Endothelial cell of umbilical vein (primary cell): ENCODE data around the gene CHID1. TPM values are rescaled to one million over a fixed set of nuclear protein-coding genes. Genes with fewer than 3 reads are reported as not detected.

Experiments used
- BruUV-seq: library from RNA; stranded (reverse); fragments of 400-500 nt; replicated peaks from 2 replicates; lab custom pipeline; 2021; lab: Mats Ljungman, UMichigan
- CTCF ChIA-PET: fragments of 300-600, 350-600 bp; sonication (Branson Sonifier 250); formaldehyde crosslinking; loops from one replicate; lab custom pipeline; 2021; ENCODE audit warnings: antibody characterized with exemption, inconsistent platforms; lab: Charles Lee
- POLR2A ChIA-PET: fragments of 300-600, 350-600 bp; sonication (Branson Sonifier 250); formaldehyde crosslinking; loops from one replicate; lab custom pipeline; 2021; ENCODE audit warnings: antibody characterized with exemption, inconsistent platforms; lab: Charles Lee
- DNase-seq: peaks from one replicate; pipeline ENCODE4 v3.0.0-alpha.2; 2011; ENCODE audit warnings: low read depth, low spot score
- FAIRE-seq: peaks from 2 replicates; lab custom pipeline; 2011; peaks lifted over from hg19 to GRCh38; lab: Jason Lieb, UNC
- H2AFZ ChIP-seq: 2 replicates; pipeline ENCODE4 v1.6.0; 2012; ENCODE audit warnings: low read depth, low read length, control low read depth, inconsistent platforms
- H3K27ac ChIP-seq: 2 replicates; pipeline ENCODE4 v1.5.1; 2011; ENCODE audit warnings: low read depth, mild to moderate bottlenecking, control low read depth, low read length, moderate library complexity; ENCODE audit not compliant: insufficient read depth
- H3K27me3 ChIP-seq, 2 experiments: 2 replicates each; pipeline versions ENCODE4 v1.6.0 to v1.6.1; 2011; ENCODE audit warnings: low read length in 2 of 2, mixed read lengths in 1 of 2; ENCODE audit not compliant: control insufficient read depth in 2 of 2, insufficient read depth in 2 of 2
- H3K36me3 ChIP-seq, 2 experiments: 2 replicates in 1 of 2; 3 replicates in 1 of 2; pipeline ENCODE4 v1.5.1; 2011; ENCODE audit warnings: low read length in 2 of 2, mild to moderate bottlenecking in 1 of 2, moderate library complexity in 1 of 2; ENCODE audit not compliant: control insufficient read depth in 2 of 2, insufficient read depth in 2 of 2; ENCODE audit errors: extremely low read depth in 1 of 2
- H3K4me1 ChIP-seq: 3 replicates; pipeline ENCODE4 v1.5.1; 2011; ENCODE audit warnings: mild to moderate bottlenecking, low read length; ENCODE audit not compliant: control insufficient read depth, insufficient read depth; ENCODE audit errors: extremely low read depth
- H3K4me2 ChIP-seq: 2 replicates; pipeline ENCODE4 v1.6.1; 2011; ENCODE audit warnings: low read length, control low read depth, mixed read lengths; ENCODE audit not compliant: insufficient read depth
- H3K4me3 ChIP-seq, 3 experiments: fragments of 200-600 bp in 1 of 3; sonication (generic), shearing (Covaris generic) in 1 of 3; replicated peaks in 1 of 3; 2 replicates each; pipeline ENCODE4 v1.5.1; 2011 to 2016; ENCODE audit warnings: control low read depth in 3 of 3, low read length in 3 of 3, mild to moderate bottlenecking in 2 of 3, inconsistent platforms in 1 of 3, low read depth in 1 of 3, moderate library complexity in 1 of 3; ENCODE audit not compliant: insufficient read depth in 1 of 3
- H3K79me2 ChIP-seq: 2 replicates; pipeline ENCODE4 v1.6.0; 2012; ENCODE audit warnings: low read length, inconsistent platforms; ENCODE audit not compliant: control insufficient read depth, insufficient read depth
- H3K9ac ChIP-seq: replicated peaks from 2 replicates; pipeline ENCODE3; 2011; ENCODE audit warnings: low read length, control low read depth; ENCODE audit not compliant: insufficient read depth; ENCODE audit errors: extremely low read depth
- H3K9me1 ChIP-seq: replicated peaks from 3 replicates; pipeline ENCODE4 v1.6.0; 2011; ENCODE audit warnings: mild to moderate bottlenecking, low read length; ENCODE audit not compliant: control insufficient read depth, insufficient read depth; ENCODE audit errors: extremely low read depth
- H3K9me3 ChIP-seq: replicated peaks from 2 replicates; pipeline ENCODE4 v1.5.1; 2012; ENCODE audit warnings: low read length, inconsistent platforms; ENCODE audit not compliant: control insufficient read depth, insufficient read depth
- H4K20me1 ChIP-seq: replicated peaks from 2 replicates; pipeline ENCODE3; 2011; ENCODE audit warnings: mild to moderate bottlenecking, low read length; ENCODE audit not compliant: control insufficient read depth, insufficient read depth; ENCODE audit errors: extremely low read depth
- CTCF ChIP-seq, 2 donors: IDR thresholded peaks; 1 replicate in 1 of 2; 2 replicates in 1 of 2; pipeline ENCODE4 v1.5.1; 2011; ENCODE audit warnings: low read length in 2 of 2, mild to moderate bottlenecking in 2 of 2, moderate library complexity in 2 of 2, control low read depth in 1 of 2, inconsistent platforms in 1 of 2, low read depth in 1 of 2; ENCODE audit not compliant: insufficient read depth in 1 of 2; ENCODE audit errors: extremely low read depth in 1 of 2
- EZH2 ChIP-seq: IDR thresholded peaks from 2 replicates; pipeline ENCODE4 v1.6.1; 2012; ENCODE audit warnings: borderline replicate concordance, low read depth, mild to moderate bottlenecking, moderate library complexity, low read length, inconsistent platforms; ENCODE audit not compliant: severe bottlenecking
- FOS ChIP-seq: IDR thresholded peaks from 2 replicates; pipeline ENCODE4 v1.6.1; 2011; ENCODE audit warnings: mild to moderate bottlenecking, low read length, moderate library complexity, borderline replicate concordance; ENCODE audit not compliant: insufficient read depth
- GATA2 ChIP-seq: IDR thresholded peaks from 2 replicates; pipeline ENCODE4 v1.7.0; 2011; ENCODE audit warnings: low read depth, mild to moderate bottlenecking, moderate library complexity, mixed read lengths, low read length; ENCODE audit not compliant: insufficient read length, insufficient read depth
- JUN ChIP-seq: IDR thresholded peaks from 2 replicates; pipeline ENCODE4 v1.6.1; 2011; ENCODE audit warnings: borderline replicate concordance, low read depth; ENCODE audit not compliant: insufficient read length, insufficient read depth
- MYC ChIP-seq: IDR thresholded peaks from one replicate; pipeline ENCODE4 v1.6.1; 2011; ENCODE audit warnings: mild to moderate bottlenecking, low read depth, low read length
- POLR2A ChIP-seq: IDR thresholded peaks from 2 replicates; pipeline ENCODE4 v1.6.1; 2012; ENCODE audit warnings: low read depth, mild to moderate bottlenecking, control low read depth, low read length
- POLR2AphosphoS5 ChIP-seq: IDR thresholded peaks from 2 replicates; pipeline ENCODE4 v1.6.1; 2012; ENCODE audit warnings: low read depth, mild to moderate bottlenecking, control low read depth, low read length, moderate library complexity; ENCODE audit not compliant: insufficient read depth
- dilution Hi-C: fragments of 300-500 bp; cut with MboI; formaldehyde crosslinking; loops from one replicate; pipeline ENCODE4 v1.15.0; 2019; ENCODE audit warnings: low sequenced_read_pairs; ENCODE audit not compliant: extremely low pct_ligation_motif_present
- intact Hi-C: fragments of 100-400 bp; cut with micrococcal nuclease; formaldehyde crosslinking; loops from one replicate; pipeline ENCODE4 v1.10.0; 2022
- polyA plus RNA-seq, 4 experiments: library from polyadenylated mRNA; depleted of rRNA in 3 of 4; stranded (reverse) in 3 of 4; unstranded in 1 of 4; fragments of >200 nt; gene quantifications; 2 replicates each; pipeline versions ENCODE4 v1.2.1 to v1.2.3, GENCODE V29; 2011 to 2012; ENCODE audit warnings: missing spikeins in 1 of 4
- total RNA-seq: library from RNA; stranded (reverse); gene quantifications from 2 replicates; pipeline ENCODE4 v1.2.3, GENCODE V29; 2021
- TF ChIP-seq, protein P1 (sequence below): IDR thresholded peaks from 2 replicates; pipeline ENCODE4 v1.6.1; 2011; ENCODE audit not compliant: insufficient read depth, insufficient read length

Gene CHID1
- total and polyA plus RNA-seq, 2 donors (not counting 3 experiments of a cell fraction or from before 2014, with no cell fraction given) = 89.8 to 107 TPM

GRCh38 chr11:820655-821511 is 89.7 kb downstream of the CHID1 start:
- H3K9me3 ChIP-seq = no peaks in the 10 kb centered on the region
- FAIRE-seq (peak; percentile 58), DNase-seq (peak; percentile 38)
- dilution Hi-C loops = no loop called here
- BruUV-seq = TSS peak; percentile 9
- CTCF ChIA-PET = no interaction called here
- no peaks in the 10 kb centered on the region for H3K27me3 ChIP-seq
- H3K36me3 ChIP-seq = peaks cover 4 to 17% of the 10 kb centered on the region in 2 experiments
- intact Hi-C loops = no loop called here
- H3K27ac ChIP-seq = peak overlapping the region; percentile 89
- peak overlapping the region; percentile 63 for H3K4me2 ChIP-seq
- H3K4me1 ChIP-seq = peaks cover 20% of the 10 kb centered on the region
- H3K9ac ChIP-seq = peak overlapping the region; percentile 94
- H3K79me2 ChIP-seq = peaks cover 19% of the 10 kb centered on the region
- peak overlapping the region in 2 of 3 experiments; percentile 52 to 79 for H3K4me3 ChIP-seq
- TF ChIP-seq POLR2A = peak; percentile 7
- TF ChIP-seq FOS = peak; percentile 20
- no peak for TF ChIP-seq MYC
- TF ChIP-seq JUN = no peak
- POLR2A ChIA-PET = interaction anchor here (0.6 to 3.3 kb wide), 4 partner anchors 8 to 24 kb away, joined by 3 to 23 read pairs (median 9); partner anchors contain the start of gene RPLP2
- no peak overlapping the region for H2AFZ ChIP-seq
- no peaks in the 10 kb centered on the region for H4K20me1 ChIP-seq
- H3K9me1 ChIP-seq = no peaks in the 10 kb centered on the region

DNA sequence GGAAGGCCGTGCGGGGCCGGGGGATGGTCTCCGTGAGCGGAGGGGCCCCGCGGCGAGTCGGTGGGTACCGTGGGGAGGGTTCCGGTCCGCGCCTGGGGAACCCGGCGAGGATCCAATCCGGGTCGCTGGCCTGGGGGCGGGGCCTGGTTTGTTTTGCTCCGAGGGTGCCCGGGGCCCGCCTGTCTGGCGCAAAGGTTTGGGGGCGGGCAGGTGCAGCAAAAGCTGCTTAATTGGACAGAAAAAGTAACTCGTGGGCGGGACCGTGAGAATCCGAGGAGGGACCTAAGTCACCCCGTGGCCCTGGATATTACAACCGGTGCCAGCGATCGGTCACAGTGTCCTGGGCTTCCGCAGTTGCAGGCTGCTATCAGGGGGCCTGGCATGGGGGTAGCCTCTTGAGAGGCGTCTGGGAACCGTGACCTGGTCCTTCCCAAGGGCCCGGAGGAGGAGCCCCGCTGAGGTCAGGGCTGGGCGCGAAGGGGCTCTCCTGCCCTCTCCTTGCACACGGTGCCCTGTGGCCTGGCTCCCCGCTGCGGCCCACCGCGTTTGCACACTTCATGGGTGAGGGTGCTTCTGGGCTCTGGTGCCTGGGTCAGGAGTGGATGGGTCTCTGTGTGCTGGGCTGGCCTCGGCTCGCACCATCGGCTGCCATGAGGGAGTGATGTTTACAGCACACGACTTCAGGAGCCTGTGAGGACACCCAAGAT is 90.5 kb downstream of the CHID1 start:
- FAIRE-seq (peak; percentile 85), DNase-seq (peak; percentile 69)
- Histone ChIP-seq H3K9ac (peak overlapping the region; percentile 94), H3K4me2 (peak overlapping the region; percentile 63), H3K27ac (peak overlapping the region; percentile 89), H3K4me1 (peaks cover 20% of the 10 kb centered on the region), H3K4me3 (peak overlapping the region; percentile 52 to 79 (median 77)), H3K36me3 (peaks cover 3 to 17% of the 10 kb centered on the region in 2 experiments), H3K9me3 (no peaks in the 10 kb centered on the region), H3K9me1 (no peaks in the 10 kb centered on the region), H3K27me3 (no peaks in the 10 kb centered on the region), H2AFZ (no peak overlapping the region), H3K79me2 (peaks cover 19% of the 10 kb centered on the region), H4K20me1 (no peaks in the 10 kb centered on the region)
- BruUV-seq = no TSS peak
- TF ChIP-seq, protein P1, sequence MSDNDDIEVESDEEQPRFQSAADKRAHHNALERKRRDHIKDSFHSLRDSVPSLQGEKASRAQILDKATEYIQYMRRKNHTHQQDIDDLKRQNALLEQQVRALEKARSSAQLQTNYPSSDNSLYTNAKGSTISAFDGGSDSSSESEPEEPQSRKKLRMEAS = no peak
- TF ChIP-seq GATA2 = no peak
- TF ChIP-seq EZH2 = no peak
- peak; percentile 54 for TF ChIP-seq POLR2A
- no peak for TF ChIP-seq FOS
- no peak for TF ChIP-seq JUN
- TF ChIP-seq POLR2AphosphoS5 = peak; percentile 34
- no peak for TF ChIP-seq MYC
- TF ChIP-seq CTCF (IDR thresholded peaks at IDR 0.05; ENCODE audit: extremely low read depth in 1 of 2, insufficient read depth in 1 of 2, low read depth in 1 of 2, low read length in 2 of 2) = no peak
- ChIA-PET CTCF (interaction anchor here (1.1 to 2.7 kb wide), 3 partner anchors 9 to 14 kb away, joined by 3 to 11 read pairs (median 7); partner anchors contain the start of gene RPLP2), POLR2A (interaction anchor here (0.6 to 3.3 kb wide), 7 partner anchors 9 to 30 kb away, joined by 3 to 23 read pairs (median 9); partner anchors contain the start of genes CEND1, RPLP2 and TSPAN4)
- intact Hi-C loops (loop anchor here (1.0 to 2.0 kb wide), 3 partner anchors 9 to 15 kb away; partner anchors contain the start of gene RPLP2), dilution Hi-C loops (no loop called here)
